ENCODE measurements around the gene ABCB10. TPM values are rescaled to one million over a fixed set of nuclear protein-coding genes. Genes with fewer than 3 reads are reported as not detected.
"Not testable (repeated sequence)": the region's sequence is repeated elsewhere in the genome, so short reads cannot be mapped to it uniquely, and the experiment has no call there.

ABCB10 gene
- total RNA-seq, 1 experiment from 2014 or later, result 20.0 TPM

DNA sequence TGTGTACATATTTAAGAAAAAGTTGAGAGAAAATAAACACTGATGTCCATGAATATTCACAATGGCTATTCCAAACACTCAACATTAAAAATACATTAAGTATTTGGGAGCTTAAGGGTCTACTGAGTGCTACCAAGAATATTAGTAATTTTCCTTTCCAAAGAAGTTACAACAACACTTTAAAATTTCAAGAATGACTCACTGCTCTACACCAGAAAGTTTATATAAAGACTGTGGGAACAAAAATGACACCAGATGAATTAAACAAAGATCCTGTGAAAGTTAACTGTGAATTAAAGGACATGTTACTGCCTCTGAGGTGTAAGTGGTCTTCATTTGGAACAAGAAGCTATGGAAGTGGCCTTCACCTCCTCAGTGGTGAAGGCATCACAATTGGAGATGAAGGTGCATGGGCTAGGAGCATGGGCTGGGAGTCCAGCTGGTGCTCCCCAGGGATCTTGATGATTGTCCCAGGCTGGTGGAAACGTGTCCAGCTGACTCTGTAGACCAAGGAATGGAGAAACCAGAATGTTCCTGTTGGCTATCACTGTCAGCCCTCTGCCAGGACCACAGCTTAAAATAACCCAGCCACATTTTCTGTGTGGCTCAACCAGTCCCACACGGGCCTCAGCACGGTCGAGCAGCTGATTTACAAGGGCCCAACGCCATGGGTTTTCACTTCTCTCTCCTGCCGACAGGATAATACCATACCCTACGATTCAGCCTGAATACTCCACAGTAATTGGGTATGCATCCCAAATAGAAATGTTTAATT, 38.6 kb upstream of the ABCB10 start:
- Histone ChIP-seq H3K9me3 (ENCODE audit: low read depth, low read length, poor library complexity, severe bottlenecking) (no peaks in the 10 kb centered on the region), H3K27ac (ENCODE audit: low read depth, low read length, poor library complexity, severe bottlenecking) (no peak overlapping the region), H3K27me3 (replicated peaks; ENCODE audit: insufficient read depth, low read depth, low read length, poor library complexity) (no peaks in the 10 kb centered on the region), H3K4me3 (ENCODE audit: low read depth, low read length, poor library complexity, severe bottlenecking) (no peak overlapping the region), H3K4me1 (ENCODE audit: insufficient read depth, low read length, poor library complexity, severe bottlenecking) (no peaks in the 10 kb centered on the region), H3K36me3 (ENCODE audit: insufficient read depth, low read length, poor library complexity, severe bottlenecking) (peaks cover 30% of the 10 kb centered on the region)
- ChIA-PET CTCF (no interaction called here), POLR2A (ENCODE audit: low non-redundant PET) (no interaction called here)
- TF ChIP-seq EZH2 (IDR thresholded peaks at IDR 0.05; ENCODE audit: borderline replicate concordance, low read depth, low read length, poor library complexity, severe bottlenecking), result no peak
- TF ChIP-seq, protein P1, sequence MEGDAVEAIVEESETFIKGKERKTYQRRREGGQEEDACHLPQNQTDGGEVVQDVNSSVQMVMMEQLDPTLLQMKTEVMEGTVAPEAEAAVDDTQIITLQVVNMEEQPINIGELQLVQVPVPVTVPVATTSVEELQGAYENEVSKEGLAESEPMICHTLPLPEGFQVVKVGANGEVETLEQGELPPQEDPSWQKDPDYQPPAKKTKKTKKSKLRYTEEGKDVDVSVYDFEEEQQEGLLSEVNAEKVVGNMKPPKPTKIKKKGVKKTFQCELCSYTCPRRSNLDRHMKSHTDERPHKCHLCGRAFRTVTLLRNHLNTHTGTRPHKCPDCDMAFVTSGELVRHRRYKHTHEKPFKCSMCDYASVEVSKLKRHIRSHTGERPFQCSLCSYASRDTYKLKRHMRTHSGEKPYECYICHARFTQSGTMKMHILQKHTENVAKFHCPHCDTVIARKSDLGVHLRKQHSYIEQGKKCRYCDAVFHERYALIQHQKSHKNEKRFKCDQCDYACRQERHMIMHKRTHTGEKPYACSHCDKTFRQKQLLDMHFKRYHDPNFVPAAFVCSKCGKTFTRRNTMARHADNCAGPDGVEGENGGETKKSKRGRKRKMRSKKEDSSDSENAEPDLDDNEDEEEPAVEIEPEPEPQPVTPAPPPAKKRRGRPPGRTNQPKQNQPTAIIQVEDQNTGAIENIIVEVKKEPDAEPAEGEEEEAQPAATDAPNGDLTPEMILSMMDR (conservative IDR thresholded peaks at IDR 0.05; ENCODE audit: low read depth, low read length), result no peak
- BruUV-seq (replicated peaks), result no TSS peak
- intact Hi-C loops (cut with micrococcal nuclease; ENCODE audit: unreplicated experiment), result no loop called here
- DNase-seq (ENCODE audit: low spot score), result no peak

DNA sequence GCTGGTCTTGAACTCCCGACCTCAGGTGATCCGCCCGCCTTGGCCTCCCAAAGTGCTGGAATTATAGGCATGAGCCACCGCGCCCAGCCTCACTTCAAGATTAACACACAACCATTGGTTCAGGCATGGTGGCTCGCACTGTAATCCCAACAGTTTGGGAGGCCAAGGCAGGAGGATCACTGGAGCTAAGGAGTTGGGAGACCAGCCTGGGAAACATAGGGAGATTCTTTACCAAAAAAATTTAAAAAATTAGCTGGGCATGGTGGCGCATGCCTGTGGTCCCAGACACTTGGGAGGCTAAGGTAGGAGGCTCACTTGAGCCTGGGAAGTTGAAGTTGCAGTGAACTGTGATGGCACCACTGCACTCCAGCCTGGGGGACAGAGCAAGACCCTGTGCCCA, 37.4 kb upstream of the ABCB10 start:
- peaks cover 20% of the 10 kb centered on the region for H3K36me3 ChIP-seq (ENCODE audit: insufficient read depth, low read length, poor library complexity, severe bottlenecking)
- H3K4me1 ChIP-seq (ENCODE audit: insufficient read depth, low read length, poor library complexity, severe bottlenecking); DNase-seq (ENCODE audit: low spot score); H3K4me3 ChIP-seq (ENCODE audit: low read depth, low read length, poor library complexity, severe bottlenecking); intact Hi-C loops (cut with micrococcal nuclease; ENCODE audit: unreplicated experiment); H3K27me3 ChIP-seq (replicated peaks; ENCODE audit: insufficient read depth, low read depth, low read length, poor library complexity); H3K9me3 ChIP-seq (ENCODE audit: low read depth, low read length, poor library complexity, severe bottlenecking); BruUV-seq (replicated peaks); H3K27ac ChIP-seq (ENCODE audit: low read depth, low read length, poor library complexity, severe bottlenecking); POLR2A ChIA-PET (ENCODE audit: low non-redundant PET); CTCF ChIA-PET: not testable (repeated sequence)

DNA sequence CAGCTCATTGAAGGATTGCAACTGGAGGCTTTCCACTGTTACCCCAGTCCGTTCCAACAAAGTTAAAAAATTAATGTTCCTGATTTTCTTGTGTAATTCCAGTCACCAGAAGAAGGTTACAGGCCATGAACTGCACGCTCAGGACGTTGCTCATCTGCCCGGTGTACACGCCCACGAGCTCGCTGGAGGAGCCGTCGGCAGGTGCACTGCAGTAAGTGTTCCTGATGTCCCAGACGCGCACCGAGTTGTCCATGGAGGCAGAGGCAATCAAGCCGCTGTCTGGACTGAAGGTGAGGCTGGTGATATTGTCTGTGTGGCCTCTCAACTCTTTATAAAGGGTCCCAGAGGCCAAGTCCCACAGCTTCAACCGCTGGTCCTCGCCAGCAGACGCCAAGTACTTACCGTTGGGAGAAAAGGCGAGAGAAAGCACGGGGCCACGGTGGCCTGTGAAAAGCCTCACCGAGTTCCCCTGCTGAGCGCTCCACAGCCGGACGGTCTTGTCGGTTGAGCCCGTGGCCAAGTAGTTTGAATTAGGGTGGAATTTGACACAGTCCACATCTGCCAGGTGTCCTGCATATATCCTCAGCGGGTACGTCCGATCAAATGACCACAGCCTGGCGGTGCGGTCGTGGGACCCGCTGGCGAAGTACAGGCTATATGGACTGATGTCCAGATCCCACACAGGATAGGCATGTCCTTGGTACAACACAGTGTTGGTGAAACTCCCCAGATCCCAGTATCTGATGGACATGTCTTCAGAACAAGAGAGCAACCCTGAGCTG, 35.9 kb upstream of the ABCB10 start:
- no peaks in the 10 kb centered on the region for H3K27me3 ChIP-seq (replicated peaks; ENCODE audit: insufficient read depth, low read depth, low read length, poor library complexity)
- POLR2A ChIA-PET (ENCODE audit: low non-redundant PET), result no interaction called here
- no peaks in the 10 kb centered on the region for H3K4me1 ChIP-seq (ENCODE audit: insufficient read depth, low read length, poor library complexity, severe bottlenecking)
- CTCF ChIA-PET, result no interaction called here
- no peak overlapping the region for H3K27ac ChIP-seq (ENCODE audit: low read depth, low read length, poor library complexity, severe bottlenecking)
- TF ChIP-seq, protein P1 (conservative IDR thresholded peaks at IDR 0.05; ENCODE audit: low read depth, low read length), result no peak
- TF ChIP-seq EZH2 (IDR thresholded peaks at IDR 0.05; ENCODE audit: borderline replicate concordance, low read depth, low read length, poor library complexity, severe bottlenecking), result no peak
- no peak for DNase-seq (ENCODE audit: low spot score)
- peaks cover 10% of the 10 kb centered on the region for H3K36me3 ChIP-seq (ENCODE audit: insufficient read depth, low read length, poor library complexity, severe bottlenecking)
- H3K4me3 ChIP-seq (ENCODE audit: low read depth, low read length, poor library complexity, severe bottlenecking), result no peak overlapping the region
- intact Hi-C loops (cut with micrococcal nuclease; ENCODE audit: unreplicated experiment), result no loop called here
- BruUV-seq (replicated peaks), result no TSS peak
- H3K9me3 ChIP-seq (ENCODE audit: low read depth, low read length, poor library complexity, severe bottlenecking), result no peaks in the 10 kb centered on the region

All from A673 (cell line).